ENCODE data around the gene UBR2.
"Not testable (repeated sequence)": the region's sequence is repeated elsewhere in the genome, so short reads cannot be mapped to it uniquely, and the experiment has no call there.

Gene UBR2

DNA sequence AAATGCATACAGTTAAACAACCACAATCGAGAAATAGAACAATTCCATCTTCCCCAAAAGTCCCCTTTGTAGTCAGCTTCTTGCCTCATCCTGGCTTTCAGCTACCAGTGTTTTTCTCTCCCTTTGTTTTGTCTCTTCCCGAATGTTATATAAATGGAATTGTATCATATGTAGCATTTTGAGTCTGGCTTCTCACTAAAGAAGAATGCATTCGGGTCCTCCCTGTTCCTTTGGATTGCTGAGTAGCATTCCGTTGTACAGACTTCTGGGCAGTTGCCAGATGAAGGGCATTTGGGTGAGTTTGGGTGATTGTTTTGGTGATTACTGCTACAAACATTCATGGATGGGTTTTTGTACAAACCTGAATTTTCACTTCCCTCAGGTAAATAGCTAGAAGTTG lies 130.8 kb downstream of the UBR2 start:
- no peak for DNase-seq

GRCh38 chr6:42696526-42697267 lies 132.9 kb downstream of the UBR2 start:
- no peak for DNase-seq

- no peak for DNase-seq
These were observed 133.4 kb downstream of the UBR2 start for GRCh38 chr6:42697268-42697655.

- no peak for DNase-seq
These were observed 134.4 kb downstream of the UBR2 start for GRCh38 chr6:42698217-42698616.

DNA sequence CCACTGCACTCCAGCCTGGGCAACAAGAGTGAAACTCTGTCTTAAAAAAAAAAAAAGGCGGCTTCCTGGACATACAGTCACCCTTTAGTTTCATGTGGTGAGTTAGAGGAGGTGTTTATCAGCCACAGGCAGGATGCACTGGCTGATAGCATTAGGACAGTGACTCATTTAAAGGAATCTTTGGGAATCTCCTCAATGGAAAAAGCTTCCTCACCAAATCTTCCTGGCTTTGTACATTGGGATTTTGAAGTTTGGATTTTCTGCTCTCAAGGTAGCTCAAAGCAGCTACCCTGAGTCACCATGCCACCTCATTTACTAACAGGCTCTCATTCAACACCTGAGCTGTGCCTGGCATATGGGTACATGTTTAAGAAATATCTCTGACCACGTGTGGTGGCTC lies 138.4 kb downstream of the UBR2 start:
- no peak for DNase-seq

DNA sequence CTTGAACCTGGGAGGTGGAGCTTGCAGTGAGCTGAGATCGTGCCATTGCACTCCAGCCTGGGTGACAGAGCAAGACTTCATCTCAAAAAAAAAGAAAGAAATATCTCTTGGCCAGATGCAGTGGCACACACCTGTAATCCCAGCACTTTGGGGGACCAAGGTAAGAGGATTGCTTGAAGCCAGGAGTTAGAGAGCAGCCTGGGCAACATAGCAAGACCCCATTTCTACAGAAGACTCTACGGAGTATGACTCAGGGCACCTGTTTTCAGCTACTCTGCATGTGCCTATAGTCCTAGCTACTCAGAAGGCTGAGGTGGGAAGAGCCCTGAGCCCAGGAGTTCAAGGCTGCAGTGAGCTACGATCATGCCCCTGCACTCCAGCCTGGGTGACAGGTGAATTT lies 139.0 kb downstream of the UBR2 start:
- DNase-seq, result not testable (repeated sequence)

DNA sequence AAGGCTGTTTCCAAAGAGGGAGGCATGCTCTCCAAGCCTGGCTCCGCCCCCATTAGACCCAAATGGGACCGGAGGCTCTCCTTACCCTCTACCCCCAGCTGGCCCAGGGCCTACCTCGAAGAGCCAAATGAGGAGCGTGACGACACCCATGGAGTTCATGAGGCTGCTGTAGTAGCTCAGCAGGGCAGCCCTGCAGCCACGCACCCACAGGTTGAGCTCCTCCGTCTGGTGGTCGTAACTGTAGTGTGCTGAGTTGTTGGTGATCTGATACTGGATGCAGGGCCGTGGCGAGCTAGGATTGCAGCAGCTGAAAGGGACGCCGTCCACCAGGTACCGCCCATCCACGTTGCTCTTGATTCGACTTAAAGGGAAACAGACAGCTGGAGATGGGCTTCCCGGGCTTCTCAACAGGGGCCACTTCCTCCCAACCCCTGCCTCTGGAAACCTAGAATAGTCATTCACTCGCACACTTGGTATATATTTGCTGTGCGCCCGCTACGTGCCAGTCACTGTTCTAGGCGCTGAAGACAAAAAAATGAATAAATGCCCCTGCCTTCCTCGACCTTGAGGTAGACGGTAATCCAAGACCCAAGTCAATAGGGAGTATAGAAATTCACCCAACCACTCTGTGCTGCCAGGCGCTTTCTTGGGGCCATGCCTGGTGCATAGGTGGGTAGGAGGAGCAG lies 140.6 kb downstream of the UBR2 start:
- DNase-seq, result no peak

DNA sequence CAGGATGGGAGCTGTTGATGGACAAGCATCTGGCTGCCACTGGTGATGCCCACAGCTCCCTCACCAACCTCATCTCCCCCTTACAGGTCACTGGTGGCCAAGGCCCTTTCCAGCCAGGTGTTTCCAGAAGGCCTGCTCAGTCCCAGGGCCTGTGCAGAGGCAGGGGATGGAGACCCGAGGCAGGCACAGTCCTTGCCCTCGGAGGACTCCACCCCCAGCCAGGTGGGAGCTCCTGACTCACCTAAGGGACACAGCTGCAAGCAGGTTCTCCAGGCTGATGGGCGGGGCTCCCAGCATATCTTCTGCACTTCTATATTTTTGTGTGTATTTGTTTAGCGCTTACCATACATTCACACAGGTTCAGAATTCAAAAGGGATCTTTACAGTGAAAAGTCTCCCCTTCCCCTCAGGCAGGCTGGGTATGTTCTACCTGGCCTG lies 141.1 kb downstream of the UBR2 start:
- DNase-seq, result no peak

- no peak for DNase-seq
These were observed 143.8 kb downstream of the UBR2 start for GRCh38 chr6:42707595-42707994.

DNA sequence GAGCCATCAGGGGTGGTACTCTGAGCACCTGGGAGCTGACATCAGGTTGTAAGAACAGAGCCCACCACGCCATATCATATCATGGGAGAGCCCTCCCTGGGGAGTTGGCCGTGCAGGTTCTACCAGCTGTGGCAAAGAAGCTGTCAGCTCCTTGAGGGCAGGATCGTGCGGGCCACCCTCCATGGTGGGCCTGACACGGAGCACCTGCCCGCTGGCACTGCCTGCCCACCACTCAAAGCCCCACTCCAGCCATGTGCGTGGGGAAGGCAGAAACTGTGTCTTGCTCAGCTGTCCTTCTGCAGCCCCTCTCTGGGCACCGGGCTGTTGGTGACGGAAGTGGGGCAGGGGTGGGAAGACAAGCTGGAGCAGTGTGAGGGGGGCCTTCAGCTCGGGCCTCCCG lies 144.3 kb downstream of the UBR2 start:
- DNase-seq, result no peak

GRCh38 chr6:42709871-42710270 lies 146.0 kb downstream of the UBR2 start:
- no peak for DNase-seq

DNA sequence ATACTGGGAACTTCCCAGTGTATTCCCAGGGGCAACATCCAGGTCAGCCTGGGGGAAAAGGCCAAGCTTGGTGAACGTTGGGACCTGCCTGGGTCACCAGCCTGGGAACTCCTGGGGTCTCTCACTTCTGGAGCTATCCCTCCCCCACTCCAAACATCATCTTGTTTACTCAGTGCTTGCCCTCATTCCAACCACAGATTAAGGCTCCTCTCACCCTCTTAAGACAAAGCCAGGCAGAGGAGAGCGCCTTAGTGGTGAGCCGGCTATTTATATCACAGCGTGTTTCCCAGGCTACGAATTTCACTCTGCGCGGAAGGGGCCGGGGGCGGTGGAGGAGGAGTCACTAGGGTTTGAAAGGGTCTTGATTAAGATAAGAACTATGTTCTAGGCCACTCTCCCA lies 146.5 kb downstream of the UBR2 start:
- DNase-seq, result no peak

GRCh38 chr6:42711930-42712329 lies 148.1 kb downstream of the UBR2 start:
- DNase-seq, result no peak

DNA sequence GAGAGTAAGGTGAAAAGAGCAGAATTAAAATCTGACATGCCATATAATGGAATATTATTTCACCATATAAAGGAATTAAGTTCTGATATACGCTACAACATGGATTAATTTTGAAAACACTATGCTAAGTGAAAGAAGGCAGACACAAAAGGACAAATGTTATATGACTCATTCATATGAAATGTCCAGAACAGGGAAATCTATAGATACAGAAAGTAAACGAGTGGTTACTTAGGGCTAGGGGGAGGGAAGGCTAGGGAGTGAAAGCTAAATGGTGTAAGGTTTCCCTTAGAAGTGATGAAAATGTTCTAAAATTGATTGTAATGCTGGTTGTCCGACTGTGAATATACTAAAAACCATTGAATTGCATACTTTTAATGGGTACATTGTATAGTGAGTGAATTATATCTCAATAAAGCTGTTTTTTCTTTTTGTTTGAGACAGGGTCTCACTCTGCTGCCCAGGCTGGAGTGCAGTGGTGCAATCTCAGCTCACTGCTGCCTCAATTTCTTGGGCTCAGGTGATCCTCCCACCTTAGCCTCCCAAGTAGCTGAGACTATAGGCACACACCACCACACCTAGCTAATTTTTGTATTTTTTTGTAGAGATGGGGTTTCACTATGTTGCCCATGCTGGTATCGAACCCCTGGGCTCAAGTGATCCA lies 150.4 kb downstream of the UBR2 start:
- DNase-seq, result no peak

GRCh38 chr6:42715871-42716270 lies 152.0 kb downstream of the UBR2 start:
- no peak for DNase-seq

- no peak for DNase-seq
These were observed 156.9 kb downstream of the UBR2 start for GRCh38 chr6:42720739-42721138.

DNA sequence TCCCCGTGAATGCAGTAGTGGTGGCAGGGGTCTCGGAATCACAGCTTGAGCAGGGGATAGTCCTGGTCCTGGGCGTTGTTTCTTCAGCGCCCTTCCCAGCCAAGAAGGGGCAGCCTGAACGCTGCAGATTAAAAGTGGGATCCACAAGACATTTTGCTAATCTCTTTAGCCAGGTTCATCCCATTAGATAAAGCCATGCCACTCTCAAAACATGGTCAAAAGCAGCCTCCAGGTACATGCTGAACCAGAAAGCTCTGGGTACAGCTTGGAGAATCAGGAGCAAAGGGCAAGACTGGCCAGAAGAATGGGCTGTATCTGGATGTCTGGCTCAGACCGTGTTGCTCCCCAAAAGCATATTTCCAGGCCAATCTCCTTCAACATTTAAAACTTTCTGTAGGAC lies 158.7 kb downstream of the UBR2 start, which contains the start of gene PRPH2:
Gene PRPH2, minus strand, starts transcription at position 101 of the 400 bp plus-strand sequence. CDS start 263 bp downstream, outside the sequence.
- no peak for DNase-seq

DNA sequence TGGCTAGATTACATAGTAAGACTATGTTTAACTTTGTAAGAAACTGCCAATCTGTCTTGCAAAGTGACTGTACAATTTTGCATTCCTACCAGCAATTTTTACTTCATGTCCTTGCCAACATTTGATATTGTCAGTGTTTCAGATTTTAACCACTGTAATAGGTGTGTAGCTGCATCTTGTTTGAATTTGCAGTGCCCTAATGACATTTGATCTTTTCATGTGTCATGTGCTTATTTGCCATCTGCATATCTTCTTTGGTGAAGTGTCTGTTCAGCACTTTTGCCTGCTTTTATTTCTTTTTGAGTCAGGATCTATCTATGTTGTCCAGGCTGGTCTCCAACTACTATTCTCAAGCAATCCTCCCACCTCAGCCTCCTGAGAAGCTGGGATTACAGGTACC lies 161.0 kb downstream of the UBR2 start:
- DNase-seq, result no peak

- no peak for DNase-seq
These were observed 162.2 kb downstream of the UBR2 start for GRCh38 chr6:42726026-42726425.

DNA sequence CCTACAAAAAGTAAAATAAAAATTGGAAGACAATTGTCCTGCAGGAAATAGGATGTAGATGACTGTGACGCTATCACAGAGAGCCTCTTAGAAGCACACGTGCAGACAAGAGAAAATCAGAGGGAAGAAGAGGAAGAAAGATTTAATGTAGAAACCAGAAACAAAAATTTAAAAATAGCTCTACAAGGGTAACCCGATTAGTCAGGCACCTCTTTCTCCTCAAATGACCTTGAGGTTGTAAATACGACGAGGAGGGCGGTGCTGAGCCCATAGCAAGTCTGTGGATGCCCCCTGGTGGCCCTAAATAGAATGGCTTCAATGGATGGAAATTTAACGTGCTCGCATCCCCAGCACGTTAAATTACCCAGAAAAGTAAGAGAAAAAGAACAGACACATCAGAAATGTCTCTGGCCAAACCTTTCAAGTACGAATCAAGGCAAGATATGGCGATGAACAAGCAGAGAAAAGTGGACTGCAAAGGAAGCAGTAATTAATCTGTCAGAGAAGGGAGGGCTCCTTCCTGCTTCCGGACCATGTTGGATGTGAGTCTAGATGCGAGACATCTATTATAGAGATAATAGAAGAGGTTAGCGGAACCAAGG lies 162.8 kb downstream of the UBR2 start:
- DNase-seq, result peak; percentile 78

DNA sequence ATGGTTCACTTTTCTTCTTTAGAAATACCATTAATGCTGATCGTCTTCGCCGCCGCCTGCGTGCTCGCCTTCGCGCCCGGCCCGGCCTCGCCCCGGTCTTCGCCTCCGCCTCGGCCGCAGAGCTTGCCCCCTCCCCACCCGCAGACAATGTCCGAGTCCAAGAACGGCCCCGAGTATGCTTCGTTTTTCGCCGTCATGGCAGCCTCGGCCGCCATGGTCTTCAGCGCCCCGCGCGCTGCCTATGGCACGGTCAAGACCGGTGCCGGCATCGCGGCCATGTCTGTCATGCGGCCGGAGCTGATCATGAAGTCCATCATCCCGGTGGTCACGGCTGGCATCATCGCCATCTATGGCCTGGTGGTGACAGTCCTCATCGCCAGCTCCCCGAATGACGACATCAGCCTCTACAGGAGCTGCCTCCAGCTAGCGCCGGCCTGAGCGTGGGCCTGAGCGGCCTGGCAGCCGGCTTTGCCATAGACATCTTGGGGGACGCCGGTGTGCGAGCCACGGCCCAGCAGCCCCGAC lies 163.3 kb downstream of the UBR2 start:
- peak; percentile 6 for DNase-seq

GRCh38 chr6:42727627-42728026 lies 163.8 kb downstream of the UBR2 start:
- no peak for DNase-seq

GRCh38 chr6:42729731-42730130 lies 165.9 kb downstream of the UBR2 start:
- no peak for DNase-seq
